Osteocyte (in vitro differentiated cells): ENCODE data around the gene NBEA. TPM values are rescaled to one million over a fixed set of nuclear protein-coding genes. Genes with fewer than 3 reads are reported as not detected.

ENCODE experiments used
- DNase-seq: peaks from one replicate; pipeline ENCODE4 v3.0.0; 2021; ENCODE audit warnings: mixed read lengths; ENCODE audit not compliant: unreplicated experiment; ENCODE audit errors: extremely low spot score
- H3K27ac Mint-ChIP-seq: one replicate; pipeline ENCODE4 v1.8.0; 2021; ENCODE audit warnings: mild to moderate bottlenecking, mixed read lengths; ENCODE audit not compliant: unreplicated experiment
- H3K27me3 Mint-ChIP-seq: one replicate; pipeline ENCODE4 v1.8.0; 2021; ENCODE audit warnings: mixed read lengths; ENCODE audit not compliant: unreplicated experiment
- H3K36me3 Mint-ChIP-seq: one replicate; pipeline ENCODE4 v1.8.0; 2021; ENCODE audit warnings: mixed read lengths; ENCODE audit not compliant: unreplicated experiment
- H3K4me1 Mint-ChIP-seq: one replicate; pipeline ENCODE4 v1.8.0; 2021; ENCODE audit warnings: mixed read lengths; ENCODE audit not compliant: unreplicated experiment
- H3K4me3 Mint-ChIP-seq: one replicate; pipeline ENCODE4 v1.8.0; 2021; ENCODE audit warnings: mild to moderate bottlenecking, moderate library complexity, mixed read lengths; ENCODE audit not compliant: unreplicated experiment
- H3K9me3 Mint-ChIP-seq: one replicate; pipeline ENCODE4 v1.8.0; 2021; ENCODE audit warnings: mixed read lengths; ENCODE audit not compliant: unreplicated experiment
- CTCF ChIP-seq: fragments of 200-600 bp; sonication (generic); IDR thresholded peaks from 2 replicates; pipeline ENCODE4 v1.5.0; 2021; ENCODE audit warnings: antibody characterized with exemption, mild to moderate bottlenecking, moderate library complexity
- total RNA-seq: library from RNA; stranded (reverse); gene quantifications from 2 replicates; pipeline ENCODE4 v1.2.1, GENCODE V29; 2021

NBEA gene
- total RNA-seq, 1 donor from 2014 or later = 10.9 TPM

- Mint-ChIP-seq H3K36me3 (no peaks in the 10 kb centered on the region), H3K9me3 (no peaks in the 10 kb centered on the region), H3K27ac (peak overlapping the region; percentile 89), H3K4me1 (peaks cover 49% of the 10 kb centered on the region), H3K27me3 (no peaks in the 10 kb centered on the region), H3K4me3 (peak overlapping the region; percentile 35)
- no peak for TF ChIP-seq CTCF
- DNase-seq = no peak
These were observed 772.7 kb downstream of the NBEA start for GRCh38 chr13:35714588-35715377.

GRCh38 chr13:35716186-35716585, 774.1 kb downstream of the NBEA start:
- no peak overlapping the region for H3K27ac Mint-ChIP-seq
- H3K9me3 Mint-ChIP-seq = no peaks in the 10 kb centered on the region
- no peak for DNase-seq
- TF ChIP-seq CTCF = no peak
- no peaks in the 10 kb centered on the region for H3K36me3 Mint-ChIP-seq
- no peaks in the 10 kb centered on the region for H3K27me3 Mint-ChIP-seq
- peaks cover 56% of the 10 kb centered on the region for H3K4me1 Mint-ChIP-seq
- no peak overlapping the region for H3K4me3 Mint-ChIP-seq

- Mint-ChIP-seq H3K27me3 (no peaks in the 10 kb centered on the region), H3K9me3 (no peaks in the 10 kb centered on the region), H3K27ac (no peak overlapping the region), H3K4me1 (peaks cover 57% of the 10 kb centered on the region), H3K36me3 (no peaks in the 10 kb centered on the region), H3K4me3 (no peak overlapping the region)
- TF ChIP-seq CTCF = no peak
- no peak for DNase-seq
These were observed 774.7 kb downstream of the NBEA start for GRCh38 chr13:35716729-35717128.

GRCh38 chr13:35718084-35718483, 776.0 kb downstream of the NBEA start:
- Mint-ChIP-seq H3K27me3 (no peaks in the 10 kb centered on the region), H3K36me3 (no peaks in the 10 kb centered on the region), H3K4me3 (no peak overlapping the region), H3K9me3 (no peaks in the 10 kb centered on the region), H3K27ac (no peak overlapping the region), H3K4me1 (peaks cover 51% of the 10 kb centered on the region)
- no peak for DNase-seq
- no peak for TF ChIP-seq CTCF

- H3K27ac Mint-ChIP-seq = no peak overlapping the region
- no peaks in the 10 kb centered on the region for H3K9me3 Mint-ChIP-seq
- no peak for DNase-seq
- H3K4me1 Mint-ChIP-seq = peaks cover 47% of the 10 kb centered on the region
- H3K4me3 Mint-ChIP-seq = no peak overlapping the region
- no peaks in the 10 kb centered on the region for H3K36me3 Mint-ChIP-seq
- no peak for TF ChIP-seq CTCF
- no peaks in the 10 kb centered on the region for H3K27me3 Mint-ChIP-seq
These were observed 778.2 kb downstream of the NBEA start for GRCh38 chr13:35720290-35720689.
